H4 (cell line): ENCODE results near the gene RNF186. TPM values are rescaled to one million over a fixed set of nuclear protein-coding genes. Genes with fewer than 3 reads are reported as not detected.

ENCODE experiments used
- DNase-seq: peaks from one replicate; pipeline ENCODE4 v3.0.0-alpha.2; 2015; ENCODE audit warnings: low spot score
- total RNA-seq: library from RNA; depleted of rRNA; stranded (reverse); fragments of >200 nt; shearing (Covaris generic); gene quantifications from 2 replicates; pipeline ENCODE4 v1.2.3, GENCODE V29; 2014; rRNA removed

Gene RNF186
- total RNA-seq, 1 experiment from 2014 or later = not detected

- no peak for DNase-seq
These were observed 50.2 kb downstream of the RNF186 start for GRCh38 chr1:19764848-19765247.

Other genes starting within 250 kb of the RNF186 start
- gene NBL1, start 171.0 kb downstream of the RNF186 start, total RNA-seq = 34.2 and 53.1 TPM in 2 replicates
- not detected in 2 replicates for gene HTR6, start 150.4 kb downstream of the RNF186 start, total RNA-seq
- gene TMCO4, start 15.4 kb downstream of the RNF186 start, total RNA-seq = 10.6 and 20.3 TPM in 2 replicates
- gene OTUD3, start 67.1 kb upstream of the RNF186 start, total RNA-seq = 0.58 and 1.6 TPM in 2 replicates
- gene PLA2G2E, start 108.3 kb upstream of the RNF186 start, total RNA-seq = not detected in 2 replicates
- gene PLA2G2A, start 164.3 kb upstream of the RNF186 start, total RNA-seq = not detected in 2 replicates